GF-D8 (cell line): ENCODE results near the gene LMO4.

Source experiments
- DNase-seq: peaks from one replicate; lab custom pipeline; 2025; lab: John Stamatoyannopoulos, UW

The LMO4 gene

GRCh38 chr1:87358219-87358618 is 29.5 kb downstream of the LMO4 start:
- DNase-seq = no peak

GRCh38 chr1:87359586-87359985 is 30.9 kb downstream of the LMO4 start:
- DNase-seq = no peak

- DNase-seq = no peak
These were observed 33.6 kb downstream of the LMO4 start for GRCh38 chr1:87362063-87362833.

GRCh38 chr1:87362834-87363426 is 34.2 kb downstream of the LMO4 start:
- no peak for DNase-seq

GRCh38 chr1:87367549-87367948 is 38.9 kb downstream of the LMO4 start:
- no peak for DNase-seq

- no peak for DNase-seq
These were observed 40.2 kb downstream of the LMO4 start for GRCh38 chr1:87368907-87369306.

GRCh38 chr1:87369736-87370478 is 41.2 kb downstream of the LMO4 start:
- no peak for DNase-seq

GRCh38 chr1:87370544-87370943 is 41.9 kb downstream of the LMO4 start:
- DNase-seq = no peak

GRCh38 chr1:87379306-87379705 is 50.6 kb downstream of the LMO4 start:
- DNase-seq = no peak

GRCh38 chr1:87386217-87386790 is 57.6 kb downstream of the LMO4 start:
- DNase-seq = no peak

GRCh38 chr1:87388411-87388810 is 59.7 kb downstream of the LMO4 start:
- no peak for DNase-seq

- no peak for DNase-seq
These were observed 60.3 kb downstream of the LMO4 start for GRCh38 chr1:87389011-87389410.

- DNase-seq = no peak
These were observed 60.9 kb downstream of the LMO4 start for GRCh38 chr1:87389546-87389945.

- no peak for DNase-seq
These were observed 63.8 kb downstream of the LMO4 start for GRCh38 chr1:87392248-87393192.

- DNase-seq = no peak
These were observed 64.9 kb downstream of the LMO4 start for GRCh38 chr1:87393445-87394085.

- DNase-seq = no peak
These were observed 65.8 kb downstream of the LMO4 start for GRCh38 chr1:87394513-87394912.

- no peak for DNase-seq
These were observed 66.3 kb downstream of the LMO4 start for GRCh38 chr1:87394982-87395381.
